Ovary (tissue), 9 donors: ENCODE data around the gene FTO. TPM values are rescaled to one million over a fixed set of nuclear protein-coding genes. Genes with fewer than 3 reads are reported as not detected.

Experiments used
- DNase-seq, 5 donors: peaks; one replicate each; pipeline ENCODE4 v3.0.0-alpha.2; 2019 to 2020
- H3K27ac ChIP-seq, 2 donors: fragments of 200-600 bp; one replicate each; pipeline versions ENCODE4 v1.5.1 to v1.8.0; 2019 to 2022
- H3K27me3 ChIP-seq: fragments of 200-600 bp; one replicate; pipeline ENCODE4 v1.8.0; 2022
- H3K36me3 ChIP-seq: fragments of 200-600 bp; sonication (generic); one replicate; pipeline ENCODE4 v1.5.1; 2019
- H3K4me1 ChIP-seq: one replicate; pipeline ENCODE4 v1.8.1; 2013; ENCODE audit warnings: mild to moderate bottlenecking, moderate library complexity; ENCODE audit not compliant: insufficient read depth
- H3K4me3 ChIP-seq: fragments of 200-600 bp; sonication (generic); one replicate; pipeline ENCODE4 v1.5.1; 2017
- H3K9me3 ChIP-seq, 2 donors: fragments of 200-600 bp in 1 of 2; sonication (generic) in 1 of 2; one replicate each; pipeline versions ENCODE4 v1.5.1 to v1.8.1; 2013 to 2019; ENCODE audit warnings: mild to moderate bottlenecking in 1 of 2, moderate library complexity in 1 of 2
- CTCF ChIP-seq, 3 donors: fragments of 450-650 bp in 2 of 3; fragments of 200-600 bp in 1 of 3; IDR thresholded peaks; one replicate each; pipeline versions ENCODE4 v1.5.1 to v1.8.0; 2016 to 2022; ENCODE audit warnings: antibody characterized with exemption in 3 of 3, mild to moderate bottlenecking in 1 of 3
- EP300 ChIP-seq: sonication (generic); formaldehyde crosslinking; IDR thresholded peaks from one replicate; pipeline ENCODE4 v1.6.1; 2017; ENCODE audit warnings: antibody characterized with exemption
- POLR2A ChIP-seq: fragments of 450-650 bp; IDR thresholded peaks from one replicate; pipeline ENCODE4 v1.6.1; 2017; ENCODE audit warnings: antibody characterized with exemption, mild to moderate bottlenecking, moderate library complexity
- WGBS, 3 donors: extraction: QIAGEN DNeasy Blood & Tissue Kit in 1 of 3; methylation state at CpG; one replicate each; pipeline versions ENCODE4 v1.1.5 to v1.1.7; 2013 to 2017; 5-methylcytosine and 5-hydroxymethylcytosine counted together
- intact Hi-C, 4 donors: fragments of 100-400 bp; cut with DNase I; formaldehyde crosslinking; loops; one replicate each; pipeline versions ENCODE4 v1.11.0 to v1.15.1; 2022 to 2023
- polyA plus RNA-seq, 2 donors: library from polyadenylated mRNA; stranded (reverse); fragments of 200-250 nt in 1 of 2; fragments of 350-450 nt in 1 of 2; fragmentation: Illumina TruSeq in 1 of 2; extraction: RNeasy Lipid Tissue Mini Kit (QIAGEN cat#74804) in 1 of 2; gene quantifications; one replicate each; pipeline ENCODE4 v1.2.3, GENCODE V29; 2013 to 2014
- total RNA-seq, 7 donors: library from RNA; depleted of rRNA in 2 of 7; stranded (reverse); fragments of >200 nt in 2 of 7; fragmentation: NEBNext Ultra II Directional in 3 of 7; extraction: Animal tissue kit (Norgen Biotek cat#: 25700) in 3 of 7; gene quantifications; one replicate each; pipeline versions ENCODE4 v1.1.0 to v1.2.4, GENCODE V29; 2016 to 2023
- donor health status: DM: no; HTN: no; CAD: no; lungs with moderate emphysema.
- donor health status: DM: no; HTN: no; CAD: no.
- donor health status: Bipolar disorder and iron deficiency.
- donor health status: DM: yes; HTN: yes; CAD: no.
- donor health status: DM: no; HTN: no; CAD: no.
- donor health status: DM: yes; HTN: yes; CAD: no.

The FTO gene
- total and polyA plus RNA-seq, 9 donors = 43.6 to 128 (median 91.4) TPM

GRCh38 chr16:54156349-54156748 lies 452.4 kb downstream of the FTO start:
- no peak for TF ChIP-seq POLR2A
- TF ChIP-seq EP300 = no peak
- no peak for TF ChIP-seq CTCF (IDR thresholded peaks at IDR 0.05)
- H3K4me1 ChIP-seq = no peaks in the 10 kb centered on the region
- H3K9me3 ChIP-seq = no peaks in the 10 kb centered on the region
- no peaks in the 10 kb centered on the region for H3K27me3 ChIP-seq
- H3K27ac ChIP-seq = no peak overlapping the region
- no peak overlapping the region for H3K4me3 ChIP-seq
- no peaks in the 10 kb centered on the region for H3K36me3 ChIP-seq
- no peak for DNase-seq
- 87 to 94% (median 92%) methylated on average over 1 of the region's 1 CpG for WGBS, 3 donors
- intact Hi-C loops = no loop called here

GRCh38 chr16:54158986-54159385 lies 455.0 kb downstream of the FTO start:
- intact Hi-C loops = no loop called here
- Histone ChIP-seq H3K36me3 (no peaks in the 10 kb centered on the region), H3K27ac (no peak overlapping the region), H3K4me3 (no peak overlapping the region), H3K9me3 (no peaks in the 10 kb centered on the region), H3K4me1 (no peaks in the 10 kb centered on the region), H3K27me3 (no peaks in the 10 kb centered on the region)
- TF ChIP-seq EP300 (no peak), POLR2A (no peak), CTCF (IDR thresholded peaks at IDR 0.05) (no peak)
- no peak for DNase-seq
- WGBS, 3 donors = 87 to 91% (median 91%) methylated on average over 4 of the region's 4 CpGs

GRCh38 chr16:54159490-54160080 lies 455.6 kb downstream of the FTO start:
- DNase-seq = no peak
- no peak for TF ChIP-seq EP300
- TF ChIP-seq CTCF (IDR thresholded peaks at IDR 0.05) = no peak
- no peak for TF ChIP-seq POLR2A

GRCh38 chr16:54160252-54160860 lies 456.4 kb downstream of the FTO start:
- 80 to 88% (median 87%) methylated on average over 7 of the region's 7 CpGs for WGBS, 3 donors
- Histone ChIP-seq H3K4me3 (no peak overlapping the region), H3K4me1 (no peaks in the 10 kb centered on the region), H3K27me3 (no peaks in the 10 kb centered on the region), H3K9me3 (no peaks in the 10 kb centered on the region), H3K36me3 (no peaks in the 10 kb centered on the region), H3K27ac (no peak overlapping the region)
- DNase-seq = no peak
- no peak for TF ChIP-seq POLR2A
- intact Hi-C loops = no loop called here

More at GRCh38 chr16:54159490-54160080, 455.6 kb downstream of the FTO start:
- Histone ChIP-seq H3K9me3 (no peaks in the 10 kb centered on the region), H3K4me3 (no peak overlapping the region), H3K27ac (no peak overlapping the region), H3K4me1 (no peaks in the 10 kb centered on the region), H3K27me3 (no peaks in the 10 kb centered on the region), H3K36me3 (no peaks in the 10 kb centered on the region)
- WGBS, 3 donors = 77 to 86% (median 81%) methylated on average over 6 of the region's 6 CpGs
- intact Hi-C loops = no loop called here
